OCI-LY1 (cell line): ENCODE measurements around the gene RBP5.

Experiments
- EZH2 ChIP-seq: fragments of 200-600 bp; sonication (generic), shearing (Covaris generic); IDR thresholded peaks from 2 replicates; pipeline ENCODE4 v1.8.0; 2017; ENCODE audit warnings: borderline replicate concordance, mixed run types, mild to moderate bottlenecking, antibody characterized with exemption, low read length, moderate library complexity, mixed read lengths
- TF ChIP-seq, protein P1 (sequence below): fragments of 200-600 bp; sonication (generic), shearing (Covaris generic); IDR thresholded peaks from 2 replicates; pipeline ENCODE4 v1.5.1; 2017; ENCODE audit warnings: mild to moderate bottlenecking, antibody characterized with exemption, low read length, moderate library complexity, mixed read lengths

DNA sequence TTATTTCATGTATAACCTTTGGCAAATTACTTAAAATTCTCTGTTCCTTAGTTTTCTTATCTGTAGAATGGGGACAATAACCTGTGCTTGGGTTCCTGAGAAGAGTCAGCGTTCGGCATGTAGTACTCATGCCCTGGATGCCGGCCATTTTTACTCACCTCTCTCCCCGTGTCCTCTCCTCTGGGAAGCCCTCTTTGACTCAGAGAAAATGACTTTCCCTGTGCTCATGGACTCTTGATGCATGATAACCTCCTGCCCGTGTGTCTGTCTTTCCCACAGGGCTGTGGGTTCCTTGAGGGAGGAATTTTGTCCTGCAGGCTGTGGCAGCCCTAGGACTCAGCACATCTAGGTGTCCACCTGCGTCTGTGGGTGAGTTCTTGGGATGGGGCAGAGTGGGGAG lies 13.8 kb downstream of the RBP5 start:
- TF ChIP-seq EZH2: no peak
- TF ChIP-seq, protein P1, sequence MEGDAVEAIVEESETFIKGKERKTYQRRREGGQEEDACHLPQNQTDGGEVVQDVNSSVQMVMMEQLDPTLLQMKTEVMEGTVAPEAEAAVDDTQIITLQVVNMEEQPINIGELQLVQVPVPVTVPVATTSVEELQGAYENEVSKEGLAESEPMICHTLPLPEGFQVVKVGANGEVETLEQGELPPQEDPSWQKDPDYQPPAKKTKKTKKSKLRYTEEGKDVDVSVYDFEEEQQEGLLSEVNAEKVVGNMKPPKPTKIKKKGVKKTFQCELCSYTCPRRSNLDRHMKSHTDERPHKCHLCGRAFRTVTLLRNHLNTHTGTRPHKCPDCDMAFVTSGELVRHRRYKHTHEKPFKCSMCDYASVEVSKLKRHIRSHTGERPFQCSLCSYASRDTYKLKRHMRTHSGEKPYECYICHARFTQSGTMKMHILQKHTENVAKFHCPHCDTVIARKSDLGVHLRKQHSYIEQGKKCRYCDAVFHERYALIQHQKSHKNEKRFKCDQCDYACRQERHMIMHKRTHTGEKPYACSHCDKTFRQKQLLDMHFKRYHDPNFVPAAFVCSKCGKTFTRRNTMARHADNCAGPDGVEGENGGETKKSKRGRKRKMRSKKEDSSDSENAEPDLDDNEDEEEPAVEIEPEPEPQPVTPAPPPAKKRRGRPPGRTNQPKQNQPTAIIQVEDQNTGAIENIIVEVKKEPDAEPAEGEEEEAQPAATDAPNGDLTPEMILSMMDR: no peak
